Muscle layer of colon (tissue), 2 donors: ENCODE measurements around the gene DOCK3.
"Not testable (repeated sequence)": the region's sequence is repeated elsewhere in the genome, so short reads cannot be mapped to it uniquely, and the experiment has no call there.

ENCODE experiments used
- H3K27ac ChIP-seq: one replicate; pipeline ENCODE4 v1.7.0; 2013; ENCODE audit warnings: low read depth, mild to moderate bottlenecking, low read length, moderate library complexity
- H3K27me3 ChIP-seq, 2 donors: one replicate each; pipeline ENCODE4 v1.7.0; 2013; ENCODE audit warnings: low read length in 2 of 2, mild to moderate bottlenecking in 2 of 2; ENCODE audit not compliant: insufficient read depth in 2 of 2, control insufficient read depth in 1 of 2
- H3K36me3 ChIP-seq: one replicate; pipeline ENCODE4 v1.7.0; 2013; ENCODE audit warnings: mild to moderate bottlenecking, low read length; ENCODE audit not compliant: insufficient read depth
- H3K4me1 ChIP-seq: one replicate; pipeline ENCODE4 v1.7.0; 2013; ENCODE audit warnings: mild to moderate bottlenecking, low read length; ENCODE audit not compliant: insufficient read depth
- H3K4me3 ChIP-seq, 2 donors: one replicate each; pipeline ENCODE4 v1.7.0; 2013; ENCODE audit warnings: low read length in 2 of 2, low read depth in 1 of 2, mild to moderate bottlenecking in 1 of 2, moderate library complexity in 1 of 2
- H3K9ac ChIP-seq: one replicate; pipeline ENCODE4 v1.7.0; 2013; ENCODE audit warnings: low read length
- H3K9me3 ChIP-seq: one replicate; pipeline ENCODE4 v1.7.0; 2013; ENCODE audit warnings: mild to moderate bottlenecking, low read length
- donor health status: abdominal sarcoma.
- donor health status: Adenocarcinoma of cecum.

The DOCK3 gene

DNA sequence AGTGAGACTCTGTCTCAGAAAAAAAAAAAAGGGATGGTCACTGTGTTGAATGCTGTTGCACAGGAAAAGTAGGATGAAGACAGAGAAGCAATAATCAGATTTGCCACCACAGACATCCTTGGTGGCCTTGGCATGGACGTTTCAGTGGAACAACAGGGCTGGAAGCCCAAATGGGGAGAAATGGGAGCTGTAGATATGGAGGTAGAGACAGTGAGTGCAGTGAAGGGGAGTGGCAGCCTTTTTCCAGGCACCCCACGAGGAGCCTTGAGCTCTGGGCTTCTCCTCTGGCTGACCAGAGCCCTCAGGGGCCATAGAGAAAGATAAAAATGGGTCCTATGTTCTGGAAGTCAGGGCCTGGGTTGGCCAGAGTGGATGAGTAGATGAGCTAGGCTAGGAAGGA lies 12.3 kb upstream of the DOCK3 start:
- no peaks in the 10 kb centered on the region for H3K4me1 ChIP-seq
- H3K9ac ChIP-seq: no peak overlapping the region
- H3K4me3 ChIP-seq: no peak overlapping the region
- H3K36me3 ChIP-seq: no peaks in the 10 kb centered on the region
- no peaks in the 10 kb centered on the region for H3K27me3 ChIP-seq
- no peaks in the 10 kb centered on the region for H3K9me3 ChIP-seq
- H3K27ac ChIP-seq: no peak overlapping the region

GRCh38 chr3:50665081-50665840 lies 9.5 kb upstream of the DOCK3 start:
- H3K9me3 ChIP-seq: no peaks in the 10 kb centered on the region
- H3K27me3 ChIP-seq: no peaks in the 10 kb centered on the region
- H3K27ac ChIP-seq: no peak overlapping the region
- H3K4me3 ChIP-seq: no peak overlapping the region
- H3K36me3 ChIP-seq: no peaks in the 10 kb centered on the region
- H3K4me1 ChIP-seq: no peaks in the 10 kb centered on the region
- H3K9ac ChIP-seq: no peak overlapping the region

DNA sequence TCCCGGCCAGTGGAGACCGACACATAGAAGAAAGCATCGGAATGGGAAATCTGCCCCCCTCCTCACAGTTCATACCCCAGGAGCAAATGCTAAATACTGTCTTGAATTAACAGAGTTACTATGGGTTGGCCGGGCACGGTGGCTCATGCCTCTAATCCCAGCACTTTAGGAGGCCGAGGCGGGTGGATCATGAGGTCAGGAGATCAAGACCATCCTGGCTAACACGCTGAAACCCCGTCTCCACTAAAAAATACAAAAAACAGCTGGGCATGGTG lies 8.9 kb upstream of the DOCK3 start:
- not testable (repeated sequence) for H3K4me1 ChIP-seq, H3K9me3 ChIP-seq, H3K27me3 ChIP-seq, H3K4me3 ChIP-seq, H3K9ac ChIP-seq, H3K27ac ChIP-seq, H3K36me3 ChIP-seq

DNA sequence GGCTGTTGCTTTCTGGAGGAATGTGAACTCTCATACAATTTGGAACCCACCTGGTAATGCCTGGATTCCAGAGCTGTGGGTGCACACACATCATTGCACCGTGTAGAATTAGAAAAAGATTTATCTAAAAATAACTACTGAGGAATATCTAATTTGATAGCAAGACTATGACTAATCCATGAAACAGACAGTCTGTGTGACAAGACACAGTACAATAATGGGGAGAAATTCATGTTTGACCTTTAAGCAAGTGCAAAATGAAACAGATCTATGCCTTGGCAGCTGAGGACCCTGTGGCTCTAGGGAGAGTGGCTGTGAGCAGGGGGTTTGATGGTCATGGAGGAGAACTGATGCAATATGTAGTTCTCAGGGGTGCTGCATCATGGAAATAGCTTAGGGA lies 7.9 kb upstream of the DOCK3 start:
- Histone ChIP-seq H3K4me3 (no peak overlapping the region), H3K9ac (no peak overlapping the region), H3K27me3 (no peaks in the 10 kb centered on the region), H3K4me1 (no peaks in the 10 kb centered on the region), H3K36me3 (no peaks in the 10 kb centered on the region), H3K27ac (no peak overlapping the region), H3K9me3 (no peaks in the 10 kb centered on the region)

GRCh38 chr3:50671331-50671730 lies 3.4 kb upstream of the DOCK3 start:
- no peaks in the 10 kb centered on the region for H3K9me3 ChIP-seq
- peaks cover 5% of the 10 kb centered on the region for H3K4me1 ChIP-seq
- peaks cover 0 to 3% of the 10 kb centered on the region in 2 donors for H3K27me3 ChIP-seq
- no peak overlapping the region for H3K27ac ChIP-seq
- H3K4me3 ChIP-seq: no peak overlapping the region
- no peaks in the 10 kb centered on the region for H3K36me3 ChIP-seq
- H3K9ac ChIP-seq: no peak overlapping the region

DNA sequence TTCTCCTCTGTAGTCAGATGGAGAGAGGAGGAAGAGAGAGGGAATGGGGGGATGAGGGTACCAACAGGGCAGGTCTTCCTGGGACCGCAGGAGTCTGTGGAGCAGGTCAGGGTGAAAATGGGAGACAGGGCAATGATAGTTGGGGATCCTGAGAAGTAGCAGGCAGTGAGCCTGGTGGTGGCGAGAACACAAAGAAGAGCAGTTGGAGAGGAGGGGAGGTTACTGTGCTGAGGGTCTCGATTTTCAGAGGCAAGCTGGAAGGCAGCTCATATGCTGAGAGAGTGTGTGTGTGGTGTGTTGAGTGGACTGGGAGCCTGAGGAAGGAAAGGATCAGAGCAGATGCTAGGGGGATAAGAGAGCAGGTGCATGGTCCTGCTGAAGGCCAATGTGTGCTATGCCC lies 2.1 kb upstream of the DOCK3 start:
- no peak overlapping the region for H3K4me3 ChIP-seq
- H3K36me3 ChIP-seq: no peaks in the 10 kb centered on the region
- H3K9ac ChIP-seq: no peak overlapping the region
- peaks cover 0 to 3% of the 10 kb centered on the region in 2 donors for H3K27me3 ChIP-seq
- no peaks in the 10 kb centered on the region for H3K9me3 ChIP-seq
- peaks cover 5% of the 10 kb centered on the region for H3K4me1 ChIP-seq
- H3K27ac ChIP-seq: no peak overlapping the region

DNA sequence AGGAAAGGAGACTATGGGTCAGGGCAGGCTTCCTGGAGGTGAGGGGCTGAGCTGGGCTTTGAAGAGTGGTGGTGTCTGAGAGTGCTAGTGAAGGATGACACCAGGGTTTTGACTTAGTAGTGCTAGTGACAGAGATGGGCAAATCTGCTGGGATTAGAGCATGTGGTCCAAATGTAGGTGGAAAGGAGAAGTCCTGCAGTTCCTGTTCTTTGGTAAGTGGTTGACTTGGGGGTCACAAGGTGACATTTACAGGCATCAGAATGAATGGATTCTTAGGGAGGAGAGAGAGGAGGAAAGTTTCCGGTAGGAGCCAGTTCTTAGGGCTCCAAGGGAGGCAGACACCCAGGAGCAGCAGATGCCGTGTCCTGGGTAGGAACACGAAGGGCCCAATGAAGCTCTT lies 796 bp upstream of the DOCK3 start:
- Histone ChIP-seq H3K9me3 (no peaks in the 10 kb centered on the region), H3K27ac (no peak overlapping the region), H3K36me3 (no peaks in the 10 kb centered on the region), H3K9ac (no peak overlapping the region), H3K27me3 (peaks cover 0 to 3% of the 10 kb centered on the region in 2 donors), H3K4me1 (peaks cover 5% of the 10 kb centered on the region), H3K4me3 (no peak overlapping the region)

- Histone ChIP-seq H3K36me3 (no peaks in the 10 kb centered on the region), H3K27ac (no peak overlapping the region), H3K9ac (no peak overlapping the region), H3K4me1 (peaks cover 5% of the 10 kb centered on the region), H3K9me3 (no peaks in the 10 kb centered on the region), H3K27me3 (peaks cover 0 to 3% of the 10 kb centered on the region in 2 donors), H3K4me3 (peak overlapping the region in 1 of 2 donors; percentile 34)
These were observed 678 bp downstream of the DOCK3 start for GRCh38 chr3:50675179-50676030.

DNA sequence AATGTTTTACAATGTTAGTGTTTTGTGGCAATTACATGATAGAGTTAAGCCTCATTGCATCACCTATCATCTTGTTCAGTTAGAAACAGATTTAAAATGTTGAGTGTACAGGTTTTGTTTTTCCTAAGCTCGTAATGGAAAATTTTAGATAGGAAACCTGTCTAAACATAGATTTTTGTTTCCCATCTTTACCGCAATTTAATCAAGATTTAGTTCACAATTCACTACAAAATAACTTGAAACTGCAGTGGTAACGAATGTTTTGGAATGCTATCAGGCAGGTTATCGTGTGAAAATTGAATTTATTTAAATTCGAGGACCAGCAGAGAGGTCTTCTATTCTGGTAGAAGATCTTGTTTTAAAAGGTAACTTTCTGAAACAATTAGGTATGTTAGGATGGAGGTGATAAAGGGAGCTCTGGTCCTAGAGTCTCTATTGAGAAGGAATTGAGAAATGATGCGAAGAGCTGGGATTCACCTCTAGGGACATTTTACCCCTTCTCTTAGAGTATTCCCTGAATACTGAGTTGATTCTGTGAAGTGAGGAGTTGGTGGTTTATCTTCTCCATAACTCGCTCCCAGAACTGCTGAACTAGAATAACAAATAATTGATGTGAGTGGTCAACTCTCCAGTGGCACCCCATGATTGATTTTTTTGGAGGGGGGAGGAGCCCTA lies 1.4 kb downstream of the DOCK3 start:
- Histone ChIP-seq H3K9ac (no peak overlapping the region), H3K4me3 (no peak overlapping the region), H3K27me3 (peaks cover 0 to 3% of the 10 kb centered on the region in 2 donors)

GRCh38 chr3:50687127-50687751 lies 12.5 kb downstream of the DOCK3 start:
- H3K27ac ChIP-seq: no peak overlapping the region

More for the DNA sequence above, 1.4 kb downstream of the DOCK3 start:
- no peak overlapping the region for H3K27ac ChIP-seq
- H3K4me1 ChIP-seq: peaks cover 5% of the 10 kb centered on the region
- H3K9me3 ChIP-seq: no peaks in the 10 kb centered on the region
- H3K36me3 ChIP-seq: no peaks in the 10 kb centered on the region

DNA sequence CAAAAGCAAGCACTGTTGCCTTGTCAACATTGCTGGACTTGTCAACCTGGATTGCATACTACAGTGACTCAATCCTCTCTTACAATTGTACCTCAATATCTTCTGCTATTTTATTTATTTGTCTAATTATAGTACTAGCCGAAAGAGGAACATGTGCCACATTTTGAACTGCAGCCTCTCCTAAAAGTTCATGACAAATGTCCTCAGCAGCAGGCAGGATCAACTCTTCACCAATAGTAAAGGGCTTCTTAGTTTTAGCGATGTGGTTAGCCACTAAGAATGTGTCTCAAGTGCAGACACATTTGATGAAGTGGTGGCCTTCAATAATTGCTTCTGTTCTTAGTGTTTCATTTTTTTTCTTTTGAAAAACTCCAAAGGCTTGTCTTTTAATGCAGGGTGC lies 13.2 kb downstream of the DOCK3 start:
- H3K4me3 ChIP-seq: no peak overlapping the region
- no peak overlapping the region for H3K9ac ChIP-seq
- H3K36me3 ChIP-seq: no peaks in the 10 kb centered on the region
- H3K9me3 ChIP-seq: no peaks in the 10 kb centered on the region
- H3K27me3 ChIP-seq: no peaks in the 10 kb centered on the region
- H3K27ac ChIP-seq: no peak overlapping the region
- no peaks in the 10 kb centered on the region for H3K4me1 ChIP-seq

More at GRCh38 chr3:50687127-50687751, 12.5 kb downstream of the DOCK3 start:
- Histone ChIP-seq H3K9me3 (no peaks in the 10 kb centered on the region), H3K4me3 (no peak overlapping the region), H3K9ac (no peak overlapping the region), H3K36me3 (no peaks in the 10 kb centered on the region), H3K27me3 (no peaks in the 10 kb centered on the region), H3K4me1 (no peaks in the 10 kb centered on the region)
